ENCODE measurements around the gene MMP24OS. TPM values are rescaled to one million over a fixed set of nuclear protein-coding genes. Genes with fewer than 3 reads are reported as not detected.

The MMP24OS gene
- total and polyA plus RNA-seq, 10 of the 15 experiments (the other 5 are each of a cell fraction or from before 2014, with no cell fraction given), result 2.0 to 30.9 (median 10.9) TPM

- TF ChIP-seq ZBTB4 (CRISPR knock-in tag; IDR thresholded peaks at IDR 0.05), result no peak
- TF ChIP-seq, protein P1, sequence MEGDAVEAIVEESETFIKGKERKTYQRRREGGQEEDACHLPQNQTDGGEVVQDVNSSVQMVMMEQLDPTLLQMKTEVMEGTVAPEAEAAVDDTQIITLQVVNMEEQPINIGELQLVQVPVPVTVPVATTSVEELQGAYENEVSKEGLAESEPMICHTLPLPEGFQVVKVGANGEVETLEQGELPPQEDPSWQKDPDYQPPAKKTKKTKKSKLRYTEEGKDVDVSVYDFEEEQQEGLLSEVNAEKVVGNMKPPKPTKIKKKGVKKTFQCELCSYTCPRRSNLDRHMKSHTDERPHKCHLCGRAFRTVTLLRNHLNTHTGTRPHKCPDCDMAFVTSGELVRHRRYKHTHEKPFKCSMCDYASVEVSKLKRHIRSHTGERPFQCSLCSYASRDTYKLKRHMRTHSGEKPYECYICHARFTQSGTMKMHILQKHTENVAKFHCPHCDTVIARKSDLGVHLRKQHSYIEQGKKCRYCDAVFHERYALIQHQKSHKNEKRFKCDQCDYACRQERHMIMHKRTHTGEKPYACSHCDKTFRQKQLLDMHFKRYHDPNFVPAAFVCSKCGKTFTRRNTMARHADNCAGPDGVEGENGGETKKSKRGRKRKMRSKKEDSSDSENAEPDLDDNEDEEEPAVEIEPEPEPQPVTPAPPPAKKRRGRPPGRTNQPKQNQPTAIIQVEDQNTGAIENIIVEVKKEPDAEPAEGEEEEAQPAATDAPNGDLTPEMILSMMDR (IDR thresholded peaks at IDR 0.05 in 2 of 3, conservative IDR thresholded peaks at IDR 0.05 in 1 of 3; ENCODE audit: control insufficient read depth in 2 of 3, extremely low read depth in 1 of 3, insufficient read depth in 1 of 3, low read depth in 3 of 3, low read length in 3 of 3), result no peak
- no peak for TF ChIP-seq NFXL1 (IDR thresholded peaks at IDR 0.05; ENCODE audit: borderline replicate concordance)
- no peak for TF ChIP-seq FOS (IDR thresholded peaks at IDR 0.05; ENCODE audit: borderline replicate concordance, extremely low read depth, insufficient read length)
- TF ChIP-seq STAT3 (IDR thresholded peaks at IDR 0.05; ENCODE audit: low read depth, low read length), result no peak
- TF ChIP-seq, protein P2, sequence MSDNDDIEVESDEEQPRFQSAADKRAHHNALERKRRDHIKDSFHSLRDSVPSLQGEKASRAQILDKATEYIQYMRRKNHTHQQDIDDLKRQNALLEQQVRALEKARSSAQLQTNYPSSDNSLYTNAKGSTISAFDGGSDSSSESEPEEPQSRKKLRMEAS (IDR thresholded peaks at IDR 0.05; ENCODE audit: low read depth, low read length), result no peak
Measured at GRCh38 chr20:35302421-35303335, 24.8 kb upstream of the MMP24OS start (continued).
